Hematopoietic multipotent progenitor cell treated with erythropoietin and hydrocortisone succinate and interleukin-3 and kit ligand, for 15 days (in vitro differentiated cells): ENCODE measurements around the gene SH2D7.

Experiments used
- DNase-seq: peaks from one replicate; pipeline ENCODE4 v3.0.0-alpha.2; 2015; ENCODE audit warnings: low spot score

SH2D7 gene

DNA sequence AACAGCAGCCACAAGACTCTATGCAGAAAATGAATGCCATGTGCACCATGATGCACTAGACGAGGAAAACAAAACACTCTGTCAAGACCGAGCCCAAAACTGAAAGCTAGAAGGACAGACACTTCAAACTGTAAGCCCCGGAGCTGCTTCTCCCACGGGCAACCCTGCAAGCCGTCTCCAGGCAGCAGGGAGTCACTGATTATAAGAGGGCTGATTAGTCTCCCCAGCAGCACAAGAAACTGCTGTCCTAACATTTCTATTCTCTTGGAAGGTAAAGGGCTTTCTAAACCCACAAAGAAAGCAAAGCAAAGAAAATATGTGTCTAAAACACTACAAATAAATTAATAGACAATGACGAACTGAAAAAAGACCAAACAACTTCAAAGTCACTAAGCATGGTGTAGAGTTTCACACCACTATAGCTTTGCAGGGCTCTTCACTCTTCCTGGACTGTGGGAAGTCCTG lies 30.4 kb upstream of the SH2D7 start:
- peak; percentile 25 for DNase-seq

GRCh38 chr15:78063217-78063616 lies 29.1 kb upstream of the SH2D7 start:
- no peak for DNase-seq

GRCh38 chr15:78063970-78064385 lies 28.4 kb upstream of the SH2D7 start:
- DNase-seq: no peak

DNA sequence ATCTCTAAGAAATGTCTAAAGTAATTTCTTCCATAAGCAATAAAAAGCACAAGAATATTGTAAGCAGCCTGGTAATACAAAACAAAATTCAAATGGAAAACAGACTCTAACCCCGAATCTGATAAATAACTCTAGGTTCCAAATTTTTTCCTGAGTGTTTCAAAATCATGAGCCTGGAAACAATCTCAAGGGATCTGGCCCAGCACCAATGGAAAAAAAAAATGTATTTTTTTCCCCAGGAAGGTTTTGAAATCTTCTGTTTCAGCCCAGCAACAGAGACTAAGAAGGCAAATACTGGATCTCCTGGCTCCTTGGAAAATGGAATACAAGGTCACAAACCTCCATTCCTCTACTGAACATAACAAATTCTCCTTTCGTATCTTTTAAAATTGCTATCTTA lies 27.8 kb upstream of the SH2D7 start:
- no peak for DNase-seq

GRCh38 chr15:78065284-78065872 lies 27.0 kb upstream of the SH2D7 start:
- DNase-seq: no peak

GRCh38 chr15:78065973-78066946 lies 26.1 kb upstream of the SH2D7 start:
- DNase-seq: no peak

GRCh38 chr15:78067328-78068228 lies 24.8 kb upstream of the SH2D7 start:
- no peak for DNase-seq

DNA sequence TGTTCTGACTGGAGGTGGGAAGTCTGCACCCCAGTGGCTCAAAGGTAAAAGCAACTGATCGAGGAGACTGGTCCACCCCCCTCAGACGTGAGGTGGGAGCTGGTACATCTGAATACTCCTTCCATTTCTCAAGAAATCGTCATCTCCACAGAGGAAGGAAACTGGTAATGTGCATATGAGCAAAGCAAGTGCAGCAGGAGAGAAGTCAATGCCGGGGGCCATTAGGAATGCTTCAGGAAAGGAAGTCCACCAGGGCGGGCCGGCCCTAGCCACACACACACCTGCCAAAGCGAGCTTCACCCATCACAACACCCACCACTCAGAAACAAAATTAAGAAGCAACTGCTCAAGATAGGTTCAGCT lies 23.3 kb upstream of the SH2D7 start:
- DNase-seq: no peak

GRCh38 chr15:78069462-78070029 lies 22.8 kb upstream of the SH2D7 start:
- no peak for DNase-seq

DNA sequence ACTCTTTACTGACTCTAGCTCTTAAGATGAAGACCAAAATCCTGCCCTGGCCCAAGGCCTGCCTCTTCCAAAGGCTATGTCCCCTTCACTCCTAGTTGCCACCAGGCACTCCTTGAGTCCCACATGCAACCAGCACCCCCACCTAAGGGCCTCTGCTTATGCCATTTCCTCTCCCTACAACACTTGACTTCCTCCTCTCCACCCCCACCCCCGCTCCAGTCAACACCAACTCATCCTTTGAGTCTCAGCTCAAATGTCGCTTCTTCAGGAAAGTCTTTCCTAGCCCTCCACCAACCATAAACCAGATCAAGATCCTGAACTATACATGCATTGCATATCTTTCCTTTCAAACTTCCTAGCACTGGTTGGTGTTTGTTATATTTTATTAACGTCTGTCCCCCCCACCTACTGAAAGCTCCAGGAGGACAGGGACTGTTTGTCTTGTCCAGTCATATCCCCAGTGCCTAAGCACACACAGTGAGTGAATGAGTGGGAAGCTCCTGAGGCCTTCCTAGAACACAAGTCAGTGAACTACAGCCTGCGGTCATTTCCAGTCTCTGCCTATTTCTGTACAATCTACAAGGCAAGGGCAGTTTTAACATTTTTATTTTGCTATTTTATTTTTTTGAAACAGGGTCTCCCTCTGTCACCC lies 22.2 kb upstream of the SH2D7 start:
- no peak for DNase-seq

DNA sequence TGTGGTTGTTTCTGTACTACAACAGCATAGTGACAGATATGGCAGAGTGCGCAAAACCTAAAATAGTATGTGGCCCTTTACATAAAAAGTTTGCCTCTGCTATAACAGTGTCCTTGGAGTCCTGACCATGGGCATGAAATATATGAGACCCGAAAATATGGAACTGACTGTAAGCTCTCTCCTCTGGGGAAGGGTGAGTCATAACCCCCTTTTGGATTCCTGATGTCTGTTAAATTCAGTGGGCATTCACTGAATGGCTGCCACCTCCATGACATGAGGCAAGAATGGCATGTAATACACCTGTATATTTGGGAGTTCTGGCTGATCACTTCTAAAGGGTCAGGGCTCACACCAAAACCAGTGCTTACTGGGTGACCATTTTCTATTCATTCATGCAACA lies 21.0 kb upstream of the SH2D7 start:
- no peak for DNase-seq

DNA sequence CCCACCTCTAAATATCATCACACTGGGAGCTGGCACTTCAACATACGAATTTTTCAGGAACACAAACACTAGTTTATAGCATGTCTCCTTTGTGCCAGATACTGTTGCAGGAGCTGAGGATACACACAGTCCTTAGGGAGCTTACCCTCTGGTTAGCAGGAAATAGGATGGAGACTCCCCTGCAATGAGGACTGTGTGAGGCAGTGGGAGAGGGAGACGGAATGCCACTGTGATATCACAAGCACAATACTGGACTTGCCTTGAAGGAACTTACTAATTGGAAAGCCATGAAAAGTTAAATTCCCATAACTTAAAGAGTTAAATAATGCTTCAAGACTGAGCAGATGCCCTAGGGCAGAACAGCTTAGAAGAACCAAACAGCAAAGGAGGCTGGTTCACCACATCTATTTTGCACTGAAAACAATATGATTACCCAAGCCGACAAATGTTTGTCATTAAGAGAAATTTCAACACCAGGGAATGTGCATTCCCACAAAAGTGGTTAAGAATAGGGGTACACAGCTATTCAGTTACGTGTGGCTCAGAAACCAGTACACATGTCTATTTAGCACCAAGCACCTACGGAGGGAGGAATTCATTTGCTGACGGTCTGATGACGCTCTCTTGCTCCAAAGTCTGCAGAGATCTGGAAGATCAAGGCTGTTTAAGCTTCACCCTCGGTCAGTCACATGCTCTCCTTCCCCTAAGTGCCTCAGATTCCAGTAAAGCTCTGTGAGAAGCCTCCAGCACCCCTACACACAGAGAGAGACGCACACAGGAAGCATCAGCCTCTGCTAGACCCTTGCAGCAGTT lies 20.1 kb upstream of the SH2D7 start:
- DNase-seq: no peak

- DNase-seq: no peak
These were observed 19.1 kb upstream of the SH2D7 start for GRCh38 chr15:78073046-78073787.

DNA sequence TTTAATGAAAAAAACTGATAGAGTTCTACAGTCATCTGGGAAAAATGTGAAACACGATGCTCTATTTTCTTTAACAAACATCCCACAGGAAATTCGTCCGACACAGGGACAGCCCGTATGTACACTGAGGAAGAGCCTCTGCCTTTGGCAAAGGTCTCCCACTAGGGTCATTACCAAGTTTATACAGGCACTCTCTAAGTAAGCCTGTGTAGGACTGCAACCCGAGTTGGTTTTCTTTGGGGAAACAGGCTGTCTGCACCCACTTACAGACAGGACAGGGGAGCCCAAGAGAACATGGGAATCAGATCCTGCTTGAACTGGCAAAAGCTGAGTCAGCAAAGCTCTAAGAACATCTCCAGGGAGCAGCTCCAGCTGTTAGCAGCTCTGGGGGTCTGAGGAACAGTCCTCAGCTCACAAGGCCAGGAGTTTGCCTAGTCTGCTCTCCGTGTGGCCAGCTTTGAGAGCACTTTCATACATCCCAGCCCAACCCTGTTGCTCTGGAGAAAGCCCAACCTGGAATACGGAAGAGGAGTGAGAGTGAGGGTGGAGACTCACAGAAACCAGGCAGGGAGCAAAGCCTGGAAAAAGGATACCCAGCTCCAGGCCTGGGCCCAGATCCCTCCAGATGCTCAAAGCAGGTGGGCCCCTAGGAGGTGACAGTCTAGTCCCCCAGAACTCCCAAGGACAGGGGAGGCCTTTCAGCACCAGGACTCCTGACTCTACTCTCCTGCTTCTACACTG lies 16.7 kb upstream of the SH2D7 start:
- DNase-seq: no peak

DNA sequence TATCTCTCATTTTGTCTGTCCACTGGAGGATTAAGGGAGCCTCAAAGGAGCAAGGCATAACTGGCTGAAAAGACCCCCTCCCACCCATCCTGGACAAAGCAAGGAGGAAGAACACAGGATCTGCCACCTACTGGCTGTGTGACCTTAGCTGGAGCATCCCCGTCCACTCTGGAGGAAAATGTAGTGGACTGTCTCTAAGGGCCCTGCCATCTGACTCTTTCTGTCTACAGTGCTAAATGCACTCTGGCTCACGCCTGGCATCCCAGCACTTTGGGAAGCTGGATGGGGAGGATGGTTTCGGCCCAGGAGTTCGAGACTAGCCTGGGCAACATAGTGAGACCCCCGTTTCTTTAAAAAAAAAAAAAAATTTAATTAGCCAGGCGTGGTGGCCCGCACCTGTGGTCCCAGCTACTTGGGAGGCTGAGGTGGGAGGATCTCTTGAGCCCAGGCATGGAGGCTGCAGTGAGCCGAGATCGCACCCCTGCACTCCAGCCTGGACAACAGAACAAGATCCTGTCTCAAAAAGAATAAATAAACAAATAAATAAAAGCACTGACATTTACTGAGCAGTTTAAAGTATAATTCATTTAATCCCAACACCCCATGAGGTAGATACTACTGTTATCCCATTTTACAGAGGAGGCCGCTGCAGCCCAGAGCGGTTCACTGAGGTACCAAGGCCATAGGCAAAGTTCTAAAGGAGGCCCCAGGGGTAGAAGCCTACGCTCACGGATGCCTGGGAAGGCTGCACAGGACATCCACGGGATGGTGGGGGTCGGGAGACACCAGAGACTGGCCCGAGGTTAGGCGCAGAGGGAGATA lies 15.9 kb upstream of the SH2D7 start:
- DNase-seq: no peak

- DNase-seq: peak; percentile 31
These were observed 15.1 kb upstream of the SH2D7 start, which contains the start of gene TBC1D2B for GRCh38 chr15:78077053-78077870. TSS of gene TBC1D2B (minus strand) at chr15:78077711. CDS start at chr15:78077652, 59 bp downstream.

DNA sequence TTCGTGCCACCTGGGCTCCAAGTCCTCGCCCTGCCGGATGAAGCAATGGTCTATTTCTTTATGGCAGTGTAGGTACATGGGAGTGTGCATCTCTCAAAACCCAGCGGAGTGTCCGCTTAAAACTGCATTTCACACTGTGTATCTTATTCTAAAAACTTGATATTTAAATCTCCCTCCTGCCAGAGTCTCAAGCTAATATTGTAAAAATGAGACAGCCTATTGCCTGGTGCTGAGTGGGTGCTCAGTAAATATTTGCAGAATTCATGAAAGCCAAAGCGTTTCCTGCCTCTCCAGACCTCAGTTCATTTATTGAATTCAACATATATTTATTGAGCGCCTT lies 14.5 kb upstream of the SH2D7 start:
- no peak for DNase-seq
